ENCODE measurements around the gene ADAM20. TPM values are rescaled to one million over a fixed set of nuclear protein-coding genes. Genes with fewer than 3 reads are reported as not detected.

ADAM20 gene
- total RNA-seq, 1 experiment from 2014 or later = 0.50 TPM

GRCh38 chr14:70530417-70530816 is 4.4 kb downstream of the ADAM20 start:
- H3K4me1 Mint-ChIP-seq = no peaks in the 10 kb centered on the region
- CTCF ChIA-PET = interaction anchor here (0.5 kb wide), 1 partner anchor 136 kb away, joined by 3 read pairs; no protein-coding TSS in a partner anchor

More at GRCh38 chr14:70530417-70530816, 4.4 kb downstream of the ADAM20 start:
- Mint-ChIP-seq H3K36me3 (peaks cover 18% of the 10 kb centered on the region), H3K9me3 (peaks cover 29% of the 10 kb centered on the region), H3K4me3 (no peak overlapping the region), H3K27me3 (ENCODE audit: low read depth) (peaks cover 3% of the 10 kb centered on the region), H3K27ac (no peak overlapping the region)
- DNase-seq (ENCODE audit: low spot score) (no peak), ATAC-seq (no peak)
- no peak for TF ChIP-seq FOXK1 (CRISPR knock-in tag; IDR thresholded peaks at IDR 0.05)
- no peak for TF ChIP-seq ZNF281 (CRISPR knock-in tag; IDR thresholded peaks at IDR 0.05)
- no peak for TF ChIP-seq ATF3 (CRISPR knock-in tag; conservative IDR thresholded peaks at IDR 0.05)
- no peak for TF ChIP-seq USF2 (CRISPR knock-in tag; IDR thresholded peaks at IDR 0.05)
- no peak for TF ChIP-seq MAX (CRISPR knock-in tag; IDR thresholded peaks at IDR 0.05)
- TF ChIP-seq HMGXB4 (CRISPR knock-in tag; IDR thresholded peaks at IDR 0.05) = no peak
- TF ChIP-seq CREB1 (CRISPR knock-in tag; IDR thresholded peaks at IDR 0.05) = no peak
- no peak for TF ChIP-seq MLX (CRISPR knock-in tag; IDR thresholded peaks at IDR 0.05)
- TF ChIP-seq PRDM15 (CRISPR knock-in tag; IDR thresholded peaks at IDR 0.05) = no peak
- no peak for TF ChIP-seq CTCF (IDR thresholded peaks at IDR 0.05)
- TF ChIP-seq GABPB1 (CRISPR knock-in tag; IDR thresholded peaks at IDR 0.05) = no peak
- no peak for TF ChIP-seq AR (CRISPR knock-in tag; IDR thresholded peaks at IDR 0.05)
- TF ChIP-seq SMAD3 (CRISPR knock-in tag; IDR thresholded peaks at IDR 0.05; ENCODE audit: borderline replicate concordance) = no peak
- POLR2A ChIA-PET = no interaction called here

Measured in WTC11 (cell line).